HCT116 (cell line): ENCODE measurements around the gene SLC4A2. TPM values are rescaled to one million over a fixed set of nuclear protein-coding genes. Genes with fewer than 3 reads are reported as not detected.
A peak's percentile ranks its signal among the peaks of the same experiment; 100 is the strongest.

Experiments
- ATAC-seq: fragments of 200-7000 bp; cut with Tn5 transposase; 2 replicates; pipeline ENCODE4 v1.9.1; 2020; ENCODE audit warnings: mild to moderate bottlenecking, moderate library complexity
- BruUV-seq: library from RNA; stranded (reverse); fragments of 400-500 nt; replicated peaks from 2 replicates; lab custom pipeline; 2021; lab: Mats Ljungman, UMichigan
- CTCF ChIA-PET: fragments of 300-600 bp; sonication (Branson Sonifier 250); formaldehyde crosslinking; loops from one replicate; lab custom pipeline; 2021; ENCODE audit warnings: antibody characterized with exemption; lab: Charles Lee
- POLR2A ChIA-PET: fragments of 300-600, 350-600 bp; sonication (Branson Sonifier 250); formaldehyde crosslinking; loops from one replicate; lab custom pipeline; 2021; ENCODE audit warnings: antibody characterized with exemption; lab: Charles Lee
- RAD21 ChIA-PET, 2 experiments: fragments of 300-600 bp; sonication (Branson Sonifier 250); formaldehyde crosslinking; loops; one replicate each; lab custom pipeline; 2023; ENCODE audit warnings: low total read pairs in 2 of 2; ENCODE audit not compliant: uncharacterized antibody in 2 of 2, unreplicated experiment in 2 of 2, low non-redundant PET in 1 of 2; lab: Charles Lee
- DNase-seq: peaks from one replicate; pipeline ENCODE4 v3.0.0-alpha.2; 2010; ENCODE audit warnings: low read depth, low spot score
- H2AFZ ChIP-seq: fragments of 200-600 bp; shearing (Covaris generic), sonication (generic); 2 replicates; pipeline ENCODE4 v1.6.1; 2017; ENCODE audit warnings: low read depth, mixed run types, mixed read lengths, antibody characterized with exemption, low read length; ENCODE audit not compliant: poor library complexity, severe bottlenecking
- H3K27ac ChIP-seq: 2 replicates; pipeline ENCODE4 v1.5.1; 2012; ENCODE audit warnings: low read depth, low read length
- H3K27me3 ChIP-seq: fragments of 200-600 bp; sonication (generic); 2 replicates; pipeline ENCODE4 v1.6.1; 2016; ENCODE audit warnings: mixed run types, low read length, mixed read lengths; ENCODE audit not compliant: insufficient read depth
- H3K36me3 ChIP-seq, 2 experiments: fragments of 200-500 bp in 1 of 2; fragments of 200-600 bp in 1 of 2; sonication (Bioruptor generic) in 1 of 2; sonication (generic) in 1 of 2; 2 replicates each; pipeline versions ENCODE4 v1.5.1 to v1.6.1; 2014 to 2016; ENCODE audit warnings: low read length in 2 of 2, inconsistent platforms in 1 of 2, mixed read lengths in 1 of 2, mixed run types in 1 of 2; ENCODE audit not compliant: insufficient read depth in 2 of 2, control insufficient read depth in 1 of 2
- H3K4me1 ChIP-seq, 2 experiments: fragments of 200-600 bp in 1 of 2; sonication (generic) in 1 of 2; 2 replicates each; pipeline versions ENCODE4 v1.5.1 to v1.6.1; 2012 to 2017; ENCODE audit warnings: low read length in 2 of 2, inconsistent platforms in 1 of 2, mild to moderate bottlenecking in 1 of 2, mixed read lengths in 1 of 2, mixed run types in 1 of 2, moderate library complexity in 1 of 2; ENCODE audit not compliant: insufficient read depth in 2 of 2, control insufficient read depth in 1 of 2
- H3K4me2 ChIP-seq: fragments of 200-600 bp; sonication (generic); 2 replicates; pipeline ENCODE4 v1.6.1; 2017; ENCODE audit warnings: mixed run types, low read length, mixed read lengths
- H3K4me3 ChIP-seq, 2 experiments: fragments of 200-600 bp in 1 of 2; sonication (generic) in 1 of 2; replicated peaks in 1 of 2; 2 replicates each; pipeline ENCODE4 v1.5.1; 2011 to 2016; ENCODE audit warnings: low read length in 2 of 2, control low read depth in 1 of 2, low read depth in 1 of 2, mild to moderate bottlenecking in 1 of 2, mixed read lengths in 1 of 2, mixed run types in 1 of 2
- H3K79me2 ChIP-seq: fragments of 200-600 bp; sonication (generic); 2 replicates; pipeline ENCODE4 v1.6.1; 2017; ENCODE audit warnings: mild to moderate bottlenecking, mixed run types, low read length, moderate library complexity, mixed read lengths; ENCODE audit not compliant: insufficient read depth
- H3K9ac ChIP-seq: fragments of 200-600 bp; sonication (generic); 2 replicates; pipeline ENCODE4 v1.6.1; 2016; ENCODE audit warnings: low read length, mixed read lengths
- H3K9me2 ChIP-seq: fragments of 200-600 bp; sonication (generic), shearing (Covaris generic); 2 replicates; pipeline ENCODE4 v1.6.1; 2017; ENCODE audit warnings: mixed run types, mild to moderate bottlenecking, moderate library complexity; ENCODE audit not compliant: insufficient read depth
- H3K9me3 ChIP-seq, 2 experiments: fragments of 200-500 bp in 1 of 2; fragments of 200-600 bp in 1 of 2; sonication (Bioruptor generic) in 1 of 2; sonication (generic) in 1 of 2; 2 replicates each; pipeline ENCODE4 v1.6.1; 2014 to 2017; ENCODE audit warnings: low read length in 2 of 2, mixed read lengths in 2 of 2, inconsistent platforms in 1 of 2, low read depth in 1 of 2, mild to moderate bottlenecking in 1 of 2, mixed run types in 1 of 2, moderate library complexity in 1 of 2; ENCODE audit not compliant: control insufficient read depth in 1 of 2, insufficient read depth in 1 of 2
- H4K20me1 ChIP-seq: fragments of 200-600 bp; sonication (generic), shearing (Covaris generic); 2 replicates; pipeline ENCODE4 v1.6.1; 2017; ENCODE audit warnings: mixed run types, mild to moderate bottlenecking, moderate library complexity; ENCODE audit not compliant: insufficient read depth
- CBX3 ChIP-seq: IDR thresholded peaks from 2 replicates; pipeline ENCODE4 v1.6.1; 2012; ENCODE audit warnings: low read depth
- CTCF ChIP-seq, 3 experiments: fragments of 200-600 bp in 1 of 3; sonication (generic) in 1 of 3; IDR thresholded peaks in 2 of 3; conservative IDR thresholded peaks in 1 of 3; 2 replicates each; pipeline ENCODE4 v1.5.1; 2012 to 2017; ENCODE audit warnings: low read depth in 2 of 3, low read length in 2 of 3, antibody characterized with exemption in 1 of 3, borderline replicate concordance in 1 of 3, control low read depth in 1 of 3, mild to moderate bottlenecking in 1 of 3, mixed read lengths in 1 of 3, mixed run types in 1 of 3, moderate library complexity in 1 of 3; ENCODE audit not compliant: insufficient read depth in 1 of 3
- ELF1 ChIP-seq: IDR thresholded peaks from 2 replicates; pipeline ENCODE4 v1.6.1; 2012; ENCODE audit warnings: low read depth, borderline replicate concordance
- EZH2 ChIP-seq: fragments of 200-600 bp; sonication (generic); IDR thresholded peaks from 2 replicates; pipeline ENCODE4 v1.6.1; 2017; ENCODE audit warnings: antibody characterized with exemption, mixed run types
- JUND ChIP-seq: IDR thresholded peaks from 2 replicates; pipeline ENCODE4 v1.6.1; 2012
- MAX ChIP-seq: IDR thresholded peaks from 2 replicates; pipeline ENCODE4 v1.6.1; 2012
- POLR2AphosphoS5 ChIP-seq: IDR thresholded peaks from 2 replicates; pipeline ENCODE4 v1.6.1; 2011; ENCODE audit warnings: mild to moderate bottlenecking, low read depth, low read length, moderate library complexity
- RAD21 ChIP-seq: IDR thresholded peaks from 2 replicates; pipeline ENCODE4 v1.6.1; 2012; ENCODE audit warnings: low read depth, mild to moderate bottlenecking
- SIN3A ChIP-seq: IDR thresholded peaks from 2 replicates; pipeline ENCODE4 v1.6.1; 2012; ENCODE audit warnings: low read depth
- TCF7L2 ChIP-seq: IDR thresholded peaks from 2 replicates; pipeline ENCODE4 v1.7.0; 2011; ENCODE audit warnings: borderline replicate concordance, inconsistent platforms; ENCODE audit not compliant: insufficient read depth, insufficient read length; ENCODE audit errors: extremely low read depth
- YY1 ChIP-seq: IDR thresholded peaks from 2 replicates; pipeline ENCODE4 v1.6.1; 2011; ENCODE audit warnings: low read length, low read depth, moderate library complexity, mild to moderate bottlenecking; ENCODE audit not compliant: insufficient replicate concordance; ENCODE audit errors: extremely low read depth
- ZFX ChIP-seq: fragments of 450-650 bp; IDR thresholded peaks from 2 replicates; pipeline ENCODE4 v1.6.1; 2017
- ZNF274 ChIP-seq: fragments of 200-500 bp; sonication (Bioruptor generic); IDR thresholded peaks from 2 replicates; pipeline ENCODE4 v1.6.1; 2014; ENCODE audit warnings: mild to moderate bottlenecking, low read depth, low read length, inconsistent platforms
- intact Hi-C: fragments of 100-400 bp; cut with micrococcal nuclease; formaldehyde crosslinking; loops from 2 replicates; pipeline ENCODE4 v1.10.0; 2022
- total RNA-seq: library from RNA; stranded (reverse); gene quantifications from one replicate; pipeline ENCODE4 v1.2.1, GENCODE V29; 2021; ENCODE audit not compliant: unreplicated experiment
- TF ChIP-seq, protein P1 (sequence below): IDR thresholded peaks from 2 replicates; pipeline ENCODE4 v1.6.1; 2011; ENCODE audit warnings: mild to moderate bottlenecking, low read length, moderate library complexity; ENCODE audit not compliant: insufficient replicate concordance; ENCODE audit errors: extremely low read depth

SLC4A2 gene
- total RNA-seq, 1 experiment from 2014 or later: 240 TPM

DNA sequence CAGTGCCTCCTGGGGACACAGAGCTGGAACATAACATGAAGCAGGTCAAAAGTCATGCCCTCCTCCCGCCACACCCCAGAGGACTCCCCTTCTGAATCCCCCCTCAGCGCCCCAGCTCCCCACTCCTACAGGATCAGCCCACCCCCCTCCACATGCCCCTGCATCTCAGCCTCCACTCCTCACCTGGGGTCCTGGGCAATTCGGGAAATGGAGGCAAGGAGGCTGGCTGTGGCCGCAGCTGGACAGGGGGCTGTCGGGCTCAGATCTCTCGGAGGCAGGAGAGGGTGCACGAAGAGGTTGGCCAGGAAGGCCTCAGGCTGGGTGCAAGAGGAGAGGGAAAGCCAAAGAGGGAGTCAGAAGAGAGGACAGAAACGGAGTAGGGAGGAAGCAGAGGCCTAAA, 42.9 kb upstream of the SLC4A2 start:
- intact Hi-C loops: loop anchor here (5.0 to 10.0 kb wide), 2 partner anchors 119 to 242 kb away; no protein-coding TSS in a partner anchor
- Histone ChIP-seq H3K9me3 (no peaks in the 10 kb centered on the region), H3K9ac (no peak overlapping the region), H4K20me1 (no peaks in the 10 kb centered on the region), H3K4me2 (no peak overlapping the region), H3K4me1 (peaks cover 0 to 38% of the 10 kb centered on the region in 2 experiments; a peak in 2 of 4 replicates), H3K9me2 (no peaks in the 10 kb centered on the region), H3K36me3 (no peaks in the 10 kb centered on the region), H3K79me2 (no peaks in the 10 kb centered on the region), H3K4me3 (no peak overlapping the region), H3K27me3 (no peaks in the 10 kb centered on the region), H2AFZ (no peak overlapping the region), H3K27ac (no peak overlapping the region)
- TF ChIP-seq RAD21 (no peak), POLR2AphosphoS5 (0 out of 2 replicates have a peak, but pooled peaks have one; percentile 3)
- no peak for DNase-seq
- RAD21 ChIA-PET: no interaction called here
- POLR2A ChIA-PET: no interaction called here
- no TSS peak for BruUV-seq
- no peak for ATAC-seq
- CTCF ChIA-PET: interaction anchor here (1.0 kb wide), 3 partner anchors 8 to 52 kb away, joined by 3 to 7 read pairs (median 3); partner anchors contain the start of gene ABCB8

GRCh38 chr7:151016942-151017341, 42.4 kb upstream of the SLC4A2 start:
- POLR2A ChIA-PET: no interaction called here
- H3K27ac ChIP-seq: no peak overlapping the region
- H2AFZ ChIP-seq: no peak overlapping the region
- H4K20me1 ChIP-seq: no peaks in the 10 kb centered on the region
- DNase-seq (no peak), ATAC-seq (no peak)
- H3K27me3 ChIP-seq: no peaks in the 10 kb centered on the region
- H3K4me3 ChIP-seq: no peak overlapping the region
- no peaks in the 10 kb centered on the region for H3K79me2 ChIP-seq
- CTCF ChIA-PET: interaction anchor here (1.0 to 2.0 kb wide), 4 partner anchors 8 to 68 kb away, joined by 3 to 7 read pairs (median 4); partner anchors contain the start of gene ABCB8
- H3K9me2 ChIP-seq: no peaks in the 10 kb centered on the region
- intact Hi-C loops: loop anchor here (5.0 to 10.0 kb wide), 2 partner anchors 120 to 242 kb away; no protein-coding TSS in a partner anchor
- H3K9ac ChIP-seq: no peak overlapping the region
- no TSS peak for BruUV-seq
- RAD21 ChIA-PET: no interaction called here
- no peak overlapping the region for H3K4me2 ChIP-seq
- H3K9me3 ChIP-seq: no peaks in the 10 kb centered on the region
- peaks cover 0 to 34% of the 10 kb centered on the region in 2 experiments; a peak in 2 of 4 replicates for H3K4me1 ChIP-seq
- H3K36me3 ChIP-seq: no peaks in the 10 kb centered on the region
- TF ChIP-seq ELF1: no peak
- TF ChIP-seq POLR2AphosphoS5: no peak
- TF ChIP-seq CBX3: no peak
- TF ChIP-seq, protein P1, sequence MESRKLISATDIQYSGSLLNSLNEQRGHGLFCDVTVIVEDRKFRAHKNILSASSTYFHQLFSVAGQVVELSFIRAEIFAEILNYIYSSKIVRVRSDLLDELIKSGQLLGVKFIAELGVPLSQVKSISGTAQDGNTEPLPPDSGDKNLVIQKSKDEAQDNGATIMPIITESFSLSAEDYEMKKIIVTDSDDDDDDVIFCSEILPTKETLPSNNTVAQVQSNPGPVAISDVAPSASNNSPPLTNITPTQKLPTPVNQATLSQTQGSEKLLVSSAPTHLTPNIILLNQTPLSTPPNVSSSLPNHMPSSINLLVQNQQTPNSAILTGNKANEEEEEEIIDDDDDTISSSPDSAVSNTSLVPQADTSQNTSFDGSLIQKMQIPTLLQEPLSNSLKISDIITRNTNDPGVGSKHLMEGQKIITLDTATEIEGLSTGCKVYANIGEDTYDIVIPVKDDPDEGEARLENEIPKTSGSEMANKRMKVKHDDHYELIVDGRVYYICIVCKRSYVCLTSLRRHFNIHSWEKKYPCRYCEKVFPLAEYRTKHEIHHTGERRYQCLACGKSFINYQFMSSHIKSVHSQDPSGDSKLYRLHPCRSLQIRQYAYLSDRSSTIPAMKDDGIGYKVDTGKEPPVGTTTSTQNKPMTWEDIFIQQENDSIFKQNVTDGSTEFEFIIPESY: no peak
- TF ChIP-seq MAX: no peak
- TF ChIP-seq ZNF274: no peak
- no peak for TF ChIP-seq SIN3A
- TF ChIP-seq ZFX: no peak
- TF ChIP-seq RAD21: no peak
- TF ChIP-seq JUND: no peak
- TF ChIP-seq CTCF (IDR thresholded peaks at IDR 0.05 in 2 of 3, conservative IDR thresholded peaks at IDR 0.05 in 1 of 3; ENCODE audit: borderline replicate concordance in 1 of 3, insufficient read depth in 1 of 3, low read depth in 2 of 3, low read length in 2 of 3): no peak
- no peak for TF ChIP-seq EZH2
- no peak for TF ChIP-seq YY1
- no peak for TF ChIP-seq TCF7L2
